K562 (cell line): Measurements from ENCODE around the gene OSBP2. TPM values are rescaled to one million over a fixed set of nuclear protein-coding genes. Genes with fewer than 3 reads are reported as not detected.

Experiments
- ATAC-seq: fragments of 200-7000 bp; cut with Tn5 transposase; 3 replicates; pipeline ENCODE4 v1.9.1; 2020; ENCODE audit warnings: moderate library complexity
- BruUV-seq: library from RNA; stranded (reverse); fragments of 400-500 nt; replicated peaks from 2 replicates; lab custom pipeline; 2021; lab: Mats Ljungman, UMichigan
- CTCF ChIA-PET: fragments of 300-600 bp; formaldehyde crosslinking; extraction: SDS; loops from one replicate; lab custom pipeline; 2021; ENCODE audit warnings: low intra/inter-chr PET ratio; lab: Yijun Ruan, JAX
- POLR2A ChIA-PET: fragments of 300-600, 350-650 bp; sonication (Branson Sonifier 250); formaldehyde crosslinking; extraction: SDS; loops from one replicate; lab custom pipeline; 2021; ENCODE audit warnings: antibody characterized with exemption, inconsistent platforms; lab: Yijun Ruan, JAX
- DNase-seq, 4 experiments: peaks; one replicate each; pipeline versions ENCODE4 v3.0.0 to v3.0.0-alpha.2; 2011 to 2018; ENCODE audit warnings: low spot score in 3 of 4, mixed read lengths in 3 of 4; ENCODE audit errors: extremely low read depth in 1 of 4
- FAIRE-seq: peaks from 2 replicates; lab custom pipeline; 2011; peaks lifted over from hg19 to GRCh38; lab: Jason Lieb, UNC
- H2AFZ ChIP-seq: 2 replicates; pipeline ENCODE4 v1.6.0; 2011; ENCODE audit warnings: low read depth, low read length, control low read depth, inconsistent platforms
- H3K27ac ChIP-seq: fragments of 200-600 bp; 3 replicates; pipeline ENCODE4 v1.8.0; 2011; ENCODE audit warnings: low read depth, mild to moderate bottlenecking, control low read depth, inconsistent platforms, low read length, moderate library complexity, mixed read lengths; ENCODE audit errors: extremely low read depth
- H3K27me3 ChIP-seq, 2 experiments: fragments of 300-600 bp in 1 of 2; 2 replicates in 1 of 2; 3 replicates in 1 of 2; pipeline versions ENCODE4 v1.6.0 to v1.8.0; 2011; ENCODE audit warnings: inconsistent platforms in 2 of 2, low read length in 2 of 2, mild to moderate bottlenecking in 1 of 2, mixed read lengths in 1 of 2, moderate library complexity in 1 of 2; ENCODE audit not compliant: control insufficient read depth in 2 of 2, insufficient read depth in 2 of 2
- H3K36me3 ChIP-seq: fragments of 300-600 bp; 3 replicates; pipeline ENCODE4 v1.8.0; 2011; ENCODE audit warnings: mild to moderate bottlenecking, low read length, inconsistent platforms; ENCODE audit not compliant: control insufficient read depth, insufficient read depth
- H3K4me1 ChIP-seq, 2 experiments: fragments of 200-600 bp in 1 of 2; replicated peaks in 1 of 2; 2 replicates in 1 of 2; 3 replicates in 1 of 2; pipeline versions ENCODE4 v1.5.1 to v1.8.0; 2011; ENCODE audit warnings: inconsistent platforms in 2 of 2, low read length in 2 of 2, mild to moderate bottlenecking in 1 of 2, mixed read lengths in 1 of 2, moderate library complexity in 1 of 2; ENCODE audit not compliant: control insufficient read depth in 2 of 2, insufficient read depth in 2 of 2
- H3K4me2 ChIP-seq: 2 replicates; pipeline ENCODE4 v1.6.1; 2011; ENCODE audit warnings: low read length, control low read depth, inconsistent platforms, mixed read lengths; ENCODE audit not compliant: insufficient read depth
- H3K4me3 ChIP-seq: fragments of 200-600 bp; sonication (generic), shearing (Covaris generic); 2 replicates; pipeline ENCODE4 v1.5.1; 2016; ENCODE audit warnings: control low read depth, inconsistent platforms
- H3K79me2 ChIP-seq: fragments of 200-600 bp; 3 replicates; pipeline ENCODE4 v1.8.0; 2011; ENCODE audit warnings: low read length, inconsistent platforms; ENCODE audit not compliant: control insufficient read depth, insufficient read depth
- H3K9ac ChIP-seq, 2 experiments: 2 replicates each; pipeline versions ENCODE4 v1.6.0 to v1.6.1; 2011; ENCODE audit warnings: low read depth in 2 of 2, low read length in 2 of 2, control low read depth in 1 of 2, inconsistent platforms in 1 of 2, mild to moderate bottlenecking in 1 of 2, mixed read lengths in 1 of 2; ENCODE audit not compliant: insufficient read depth in 1 of 2
- H3K9me1 ChIP-seq: one replicate; pipeline ENCODE4 v1.6.0; 2011; ENCODE audit warnings: inconsistent platforms, mild to moderate bottlenecking, low read length, moderate library complexity; ENCODE audit not compliant: control insufficient read depth, insufficient read depth
- H3K9me3 ChIP-seq: replicated peaks from 2 replicates; pipeline ENCODE4 v1.5.1; 2011; ENCODE audit warnings: low read depth, low read length, inconsistent platforms; ENCODE audit not compliant: control insufficient read depth, insufficient read depth
- H4K20me1 ChIP-seq: replicated peaks from 2 replicates; pipeline ENCODE4 v1.6.1; 2011; ENCODE audit warnings: low read length, inconsistent platforms, mixed read lengths; ENCODE audit not compliant: control insufficient read depth, insufficient read depth
- DACH1 ChIP-seq: fragments of 450-650 bp; IDR thresholded peaks from 2 replicates; pipeline ENCODE4 v1.6.1; 2018; ENCODE audit not compliant: partially characterized antibody
- FOXA1 ChIP-seq: fragments of 450-650 bp; IDR thresholded peaks from 2 replicates; pipeline ENCODE4 v1.6.1; 2016; ENCODE audit warnings: mild to moderate bottlenecking, borderline replicate concordance
- HNRNPUL1 ChIP-seq: fragments of 200-400 bp; formaldehyde crosslinking; IDR thresholded peaks from 2 replicates; pipeline ENCODE4 v1.6.1; 2017; ENCODE audit warnings: low read length
- MAFK ChIP-seq: IDR thresholded peaks from 2 replicates; pipeline ENCODE4 v1.6.1; 2011; ENCODE audit warnings: low read length, improper control_type of control experiment
- NELFE ChIP-seq: IDR thresholded peaks from 2 replicates; pipeline ENCODE4 v1.6.1; 2011; ENCODE audit warnings: mild to moderate bottlenecking; ENCODE audit not compliant: insufficient read depth, insufficient read length
- NONO ChIP-seq, 2 experiments: fragments of 200-400 bp in 1 of 2; fragments of 450-650 bp in 1 of 2; formaldehyde crosslinking in 1 of 2; IDR thresholded peaks; 2 replicates each; pipeline ENCODE4 v1.6.1; 2017; ENCODE audit warnings: low read depth in 2 of 2, mild to moderate bottlenecking in 2 of 2, moderate library complexity in 2 of 2, low read length in 1 of 2
- RBM15 ChIP-seq: fragments of 200-400 bp; formaldehyde crosslinking; IDR thresholded peaks from 2 replicates; pipeline ENCODE4 v1.6.1; 2018; ENCODE audit warnings: mild to moderate bottlenecking, low read length, moderate library complexity; ENCODE audit not compliant: insufficient read depth
- SREBF2 ChIP-seq: sonication (generic); formaldehyde crosslinking; IDR thresholded peaks from 2 replicates; pipeline ENCODE4 v1.4.0; 2020; ENCODE audit warnings: mild to moderate bottlenecking, missing genetic modification reagents
- TAF15 ChIP-seq: fragments of 200-400 bp; formaldehyde crosslinking; IDR thresholded peaks from 2 replicates; pipeline ENCODE4 v1.6.1; 2017; ENCODE audit warnings: mild to moderate bottlenecking, low read depth, low read length, moderate library complexity
- ZNF696 ChIP-seq: fragments of 250-450 bp; sonication (Bioruptor Pico); conservative IDR thresholded peaks from 2 replicates; pipeline ENCODE4 v1.4.0; 2020; ENCODE audit warnings: mild to moderate bottlenecking, moderate library complexity
- ZZZ3 ChIP-seq: fragments of 450-650 bp; IDR thresholded peaks from 2 replicates; pipeline ENCODE4 v1.6.1; 2016; ENCODE audit warnings: antibody characterized with exemption, mild to moderate bottlenecking, moderate library complexity
- WGBS: fragments of 100-300 bp; shearing (Covaris generic); methylation state at CpG from one replicate; pipeline ENCODE4 v1.1.6; 2016; ENCODE audit warnings: low coverage, mixed read lengths; ENCODE audit not compliant: insufficient coverage; ENCODE audit errors: missing lambda C conversion rate; 5-methylcytosine and 5-hydroxymethylcytosine counted together
- in situ Hi-C: fragments of 300-500 bp; cut with MboI; formaldehyde crosslinking; loops from 4 replicates; pipeline ENCODE4 v1.15.0; 2018; ENCODE audit warnings: inconsistent platforms, mixed read lengths
- intact Hi-C: fragments of 100-400 bp; cut with micrococcal nuclease; formaldehyde crosslinking; loops from 2 replicates; pipeline ENCODE4 v1.14.2; 2022
- polyA plus RNA-seq, 8 experiments: library from polyadenylated mRNA; depleted of rRNA in 4 of 8; stranded (reverse) in 5 of 8; unstranded in 3 of 8; fragments of >200 nt; fragmentation: Nextera tagmentation in 2 of 8; fragmentation: Illumina TruSeq in 1 of 8; extraction: Ambion mirVana in 2 of 8; extraction: Trizol in 1 of 8; gene quantifications; 2 replicates each; pipeline versions ENCODE4 v1.2.1 to v1.2.3, GENCODE V29; 2011 to 2014; ENCODE audit warnings: inconsistent platforms in 1 of 8, missing spikeins in 1 of 8
- total RNA-seq, 7 experiments: library from RNA; depleted of rRNA in 6 of 7; stranded (reverse); fragments of >200 nt in 6 of 7; fragmentation: Illumina TruSeq in 2 of 7; extraction: Trizol in 2 of 7; gene quantifications; 2 replicates each; pipeline versions ENCODE4 v1.2.1 to v1.2.3, GENCODE V29; 2011 to 2021; ENCODE audit warnings: low replicate concordance in 1 of 7

OSBP2 gene
- total and polyA plus RNA-seq, 9 of the 15 experiments (the other 6 are each of a cell fraction or from before 2014, with no cell fraction given), result 0.52 to 29.5 (median 21.6) TPM

DNA sequence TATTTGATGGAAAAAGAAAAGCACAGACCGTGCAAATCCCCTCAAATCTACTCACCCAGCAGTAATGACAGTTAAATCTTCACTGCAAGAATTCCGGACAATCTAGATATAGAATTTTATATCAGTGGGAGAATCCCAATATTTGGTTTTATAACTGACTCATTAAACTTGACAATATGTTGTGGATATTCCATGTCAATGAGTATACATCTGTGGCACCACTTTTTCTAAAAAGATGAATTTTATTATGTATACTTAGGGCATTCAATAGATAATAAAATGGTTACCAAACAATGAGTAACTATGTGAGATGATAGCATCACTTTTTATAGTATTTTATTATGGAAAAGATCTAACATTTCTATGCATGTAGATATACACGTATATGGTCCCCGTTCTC, 79.9 kb downstream of the OSBP2 start:
- ChIA-PET CTCF (no interaction called here), POLR2A (no interaction called here)
- in situ Hi-C loops (no loop called here), intact Hi-C loops (no loop called here)
- H3K36me3 ChIP-seq, result no peaks in the 10 kb centered on the region
- no peak overlapping the region for H3K27ac ChIP-seq
- ATAC-seq (no peak), DNase-seq (no peak), FAIRE-seq (no peak)
- WGBS, result 0% methylated on average over 4 of the region's 4 CpGs
- H3K9me1 ChIP-seq, result no peaks in the 10 kb centered on the region
- no TSS peak for BruUV-seq
- no peak overlapping the region for H3K4me3 ChIP-seq
- H3K79me2 ChIP-seq, result no peaks in the 10 kb centered on the region
- no peaks in the 10 kb centered on the region for H3K9me3 ChIP-seq
- no peaks in the 10 kb centered on the region for H3K4me1 ChIP-seq
- no peaks in the 10 kb centered on the region for H4K20me1 ChIP-seq
- H2AFZ ChIP-seq, result no peak overlapping the region
- H3K4me2 ChIP-seq, result no peak overlapping the region
- TF ChIP-seq HNRNPUL1, result no peak
- TF ChIP-seq ZZZ3, result no peak
- TF ChIP-seq NELFE, result no peak
- no peak for TF ChIP-seq RBM15
- TF ChIP-seq NONO (IDR thresholded peaks at IDR 0.05; ENCODE audit: low read depth in 2 of 2, low read length in 1 of 2), result no peak
- no peak for TF ChIP-seq TAF15
- TF ChIP-seq SREBF2, result no peak
- no peak for TF ChIP-seq FOXA1
- TF ChIP-seq ZNF696, result no peak
- TF ChIP-seq MAFK, result no peak
- TF ChIP-seq DACH1, result no peak
- peaks cover 0 to 28% of the 10 kb centered on the region in 2 experiments; a peak in 3 of 5 replicates for H3K27me3 ChIP-seq
- no peak overlapping the region for H3K9ac ChIP-seq
